Tibial nerve (tissue), 4 donors: ENCODE data around the gene GPR3.

Source experiments
- EP300 ChIP-seq, 2 donors: sonication (generic); formaldehyde crosslinking; IDR thresholded peaks; one replicate each; pipeline ENCODE4 v1.6.1; 2017; ENCODE audit warnings: antibody characterized with exemption in 2 of 2, mild to moderate bottlenecking in 1 of 2
- POLR2A ChIP-seq, 2 donors: fragments of 450-650 bp; IDR thresholded peaks; one replicate each; pipeline ENCODE4 v1.6.1; 2017; ENCODE audit warnings: antibody characterized with exemption in 2 of 2, mild to moderate bottlenecking in 2 of 2, moderate library complexity in 2 of 2
- TF ChIP-seq, protein P1 (sequence below), 5 experiments: fragments of 200-600 bp in 3 of 5; fragments of 450-650 bp in 2 of 5; sonication (generic) in 3 of 5; IDR thresholded peaks; one replicate each; pipeline ENCODE4 v1.5.1; 2016 to 2019; ENCODE audit warnings: antibody characterized with exemption in 5 of 5, mild to moderate bottlenecking in 3 of 5, moderate library complexity in 2 of 5

GRCh38 chr1:27379564-27380122, 12.8 kb upstream of the GPR3 start:
- TF ChIP-seq, protein P1, sequence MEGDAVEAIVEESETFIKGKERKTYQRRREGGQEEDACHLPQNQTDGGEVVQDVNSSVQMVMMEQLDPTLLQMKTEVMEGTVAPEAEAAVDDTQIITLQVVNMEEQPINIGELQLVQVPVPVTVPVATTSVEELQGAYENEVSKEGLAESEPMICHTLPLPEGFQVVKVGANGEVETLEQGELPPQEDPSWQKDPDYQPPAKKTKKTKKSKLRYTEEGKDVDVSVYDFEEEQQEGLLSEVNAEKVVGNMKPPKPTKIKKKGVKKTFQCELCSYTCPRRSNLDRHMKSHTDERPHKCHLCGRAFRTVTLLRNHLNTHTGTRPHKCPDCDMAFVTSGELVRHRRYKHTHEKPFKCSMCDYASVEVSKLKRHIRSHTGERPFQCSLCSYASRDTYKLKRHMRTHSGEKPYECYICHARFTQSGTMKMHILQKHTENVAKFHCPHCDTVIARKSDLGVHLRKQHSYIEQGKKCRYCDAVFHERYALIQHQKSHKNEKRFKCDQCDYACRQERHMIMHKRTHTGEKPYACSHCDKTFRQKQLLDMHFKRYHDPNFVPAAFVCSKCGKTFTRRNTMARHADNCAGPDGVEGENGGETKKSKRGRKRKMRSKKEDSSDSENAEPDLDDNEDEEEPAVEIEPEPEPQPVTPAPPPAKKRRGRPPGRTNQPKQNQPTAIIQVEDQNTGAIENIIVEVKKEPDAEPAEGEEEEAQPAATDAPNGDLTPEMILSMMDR (IDR thresholded peaks at IDR 0.05) = no peak
- TF ChIP-seq EP300 (IDR thresholded peaks at IDR 0.05) (no peak), POLR2A (IDR thresholded peaks at IDR 0.05) (no peak)
